Measurements from ENCODE around the gene ZNF829.
A peak's percentile ranks its signal among the peaks of the same experiment; 100 is the strongest.

The ZNF829 gene

GRCh38 chr19:36915992-36916830 lies at the start of gene ZNF829, which contains the start of gene ZNF568:
TSS of gene ZNF829 (minus strand) at chr19:36916291. CDS start at chr19:36915167, 1,124 bp downstream.
TSS of gene ZNF568 (plus strand) at chr19:36916332. CDS start at chr19:36922771, 6,439 bp downstream.
- peak; percentile 97 for DNase-seq

- DNase-seq, result peak; percentile 93
Observed at GRCh38 chr19:36963280-36963679, 47.2 kb upstream of the ZNF829 start.

- DNase-seq, result no peak
Observed at GRCh38 chr19:36962346-36962745, 46.3 kb upstream of the ZNF829 start.

- no peak for DNase-seq
Observed at GRCh38 chr19:36950335-36951119, 34.4 kb upstream of the ZNF829 start.

- no peak for DNase-seq
Observed at GRCh38 chr19:36939153-36939552, 23.1 kb upstream of the ZNF829 start.

- DNase-seq, result no peak
Observed at GRCh38 chr19:36931684-36932083, 15.6 kb upstream of the ZNF829 start.

GRCh38 chr19:36918090-36918489 lies 2.0 kb upstream of the ZNF829 start:
- DNase-seq, result no peak

- DNase-seq, result no peak
Observed at GRCh38 chr19:36916991-36917390, 900 bp upstream of the ZNF829 start.

GRCh38 chr19:36898422-36898821 lies 17.7 kb downstream of the ZNF829 start:
- no peak for DNase-seq

GRCh38 chr19:36894849-36895383 lies 21.2 kb downstream of the ZNF829 start:
- DNase-seq, result no peak

- no peak for DNase-seq
Observed at GRCh38 chr19:36891768-36892357, 24.2 kb downstream of the ZNF829 start.

- no peak for DNase-seq
Observed at GRCh38 chr19:36876993-36877938, 38.8 kb downstream of the ZNF829 start.

GRCh38 chr19:36851898-36852297 lies 64.2 kb downstream of the ZNF829 start:
- DNase-seq, result no peak

GRCh38 chr19:36850559-36851442 lies 65.3 kb downstream of the ZNF829 start, which contains the start of gene ZNF345:
TSS of gene ZNF345 (plus strand) at chr19:36850876. CDS start at chr19:36876831, 25,955 bp downstream.
- peak; percentile 100 for DNase-seq

GRCh38 chr19:36849701-36850558 lies 66.2 kb downstream of the ZNF829 start:
- peak; percentile 98 for DNase-seq

GRCh38 chr19:36847968-36848367 lies 68.1 kb downstream of the ZNF829 start:
- no peak for DNase-seq

- DNase-seq, result no peak
Observed at GRCh38 chr19:36838784-36839324, 77.2 kb downstream of the ZNF829 start.
